ENCODE results near the gene TNFSF11.

The TNFSF11 gene

GRCh38 chr13:42577538-42577937 is 3.6 kb downstream of the TNFSF11 start:
- H3K4me3 ChIP-seq (ENCODE audit: low read depth, low read length): no peak overlapping the region
- no peak overlapping the region for H3K27ac ChIP-seq
- H3K27me3 ChIP-seq (ENCODE audit: control insufficient read depth, insufficient read depth, low read length): no peaks in the 10 kb centered on the region
- H3K36me3 ChIP-seq (ENCODE audit: control insufficient read depth, insufficient read depth, low read length): no peaks in the 10 kb centered on the region
- H2AFZ ChIP-seq: no peak overlapping the region
- H3K9me3 ChIP-seq (ENCODE audit: control insufficient read depth, low read length): no peaks in the 10 kb centered on the region
- no peak for TF ChIP-seq CTCF (IDR thresholded peaks at IDR 0.05)
- no peaks in the 10 kb centered on the region for H3K79me2 ChIP-seq
- H3K9ac ChIP-seq: no peak overlapping the region
- H3K4me1 ChIP-seq: no peaks in the 10 kb centered on the region
- no peak overlapping the region for H3K4me2 ChIP-seq (ENCODE audit: low read length)

GRCh38 chr13:42580644-42581043 is 6.7 kb downstream of the TNFSF11 start:
- no peaks in the 10 kb centered on the region for H3K9me3 ChIP-seq (ENCODE audit: control insufficient read depth, low read length)
- TF ChIP-seq CTCF (IDR thresholded peaks at IDR 0.05): no peak
- no peaks in the 10 kb centered on the region for H3K4me1 ChIP-seq
- no peak overlapping the region for H3K27ac ChIP-seq
- no peak overlapping the region for H2AFZ ChIP-seq
- no peaks in the 10 kb centered on the region for H3K36me3 ChIP-seq (ENCODE audit: control insufficient read depth, insufficient read depth, low read length)
- H3K4me3 ChIP-seq (ENCODE audit: low read depth, low read length): no peak overlapping the region
- H3K27me3 ChIP-seq (ENCODE audit: control insufficient read depth, insufficient read depth, low read length): no peaks in the 10 kb centered on the region
- H3K4me2 ChIP-seq (ENCODE audit: low read length): no peak overlapping the region
- no peaks in the 10 kb centered on the region for H3K79me2 ChIP-seq
- H3K9ac ChIP-seq: no peak overlapping the region

GRCh38 chr13:42581427-42581826 is 7.5 kb downstream of the TNFSF11 start:
- no peak overlapping the region for H3K9ac ChIP-seq
- no peaks in the 10 kb centered on the region for H3K27me3 ChIP-seq (ENCODE audit: control insufficient read depth, insufficient read depth, low read length)
- H2AFZ ChIP-seq: no peak overlapping the region
- H3K4me2 ChIP-seq (ENCODE audit: low read length): no peak overlapping the region
- H3K27ac ChIP-seq: no peak overlapping the region
- H3K4me3 ChIP-seq (ENCODE audit: low read depth, low read length): no peak overlapping the region
- H3K4me1 ChIP-seq: no peaks in the 10 kb centered on the region
- TF ChIP-seq CTCF (IDR thresholded peaks at IDR 0.05): no peak
- H3K79me2 ChIP-seq: no peaks in the 10 kb centered on the region
- no peaks in the 10 kb centered on the region for H3K9me3 ChIP-seq (ENCODE audit: control insufficient read depth, low read length)
- no peaks in the 10 kb centered on the region for H3K36me3 ChIP-seq (ENCODE audit: control insufficient read depth, insufficient read depth, low read length)

GRCh38 chr13:42591602-42592001 is 17.6 kb downstream of the TNFSF11 start:
- no peak overlapping the region for H2AFZ ChIP-seq
- H3K4me3 ChIP-seq (ENCODE audit: low read depth, low read length): no peak overlapping the region
- no peak overlapping the region for H3K9ac ChIP-seq
- no peak for TF ChIP-seq CTCF (IDR thresholded peaks at IDR 0.05)
- H3K27me3 ChIP-seq (ENCODE audit: control insufficient read depth, insufficient read depth, low read length): no peaks in the 10 kb centered on the region
- H3K79me2 ChIP-seq: no peaks in the 10 kb centered on the region
- no peaks in the 10 kb centered on the region for H3K36me3 ChIP-seq (ENCODE audit: control insufficient read depth, insufficient read depth, low read length)
- H3K9me3 ChIP-seq (ENCODE audit: control insufficient read depth, low read length): no peaks in the 10 kb centered on the region
- no peaks in the 10 kb centered on the region for H3K4me1 ChIP-seq
- no peak overlapping the region for H3K27ac ChIP-seq
- H3K4me2 ChIP-seq (ENCODE audit: low read length): no peak overlapping the region
